ENCODE results near the gene TMEM232. TPM values are rescaled to one million over a fixed set of nuclear protein-coding genes. Genes with fewer than 3 reads are reported as not detected.
"Not testable (repeated sequence)": the region's sequence is repeated elsewhere in the genome, so short reads cannot be mapped to it uniquely, and the experiment has no call there.

TMEM232 gene
- total RNA-seq, 2 experiments from 2014 or later = 1.5 to 2.9 TPM

DNA sequence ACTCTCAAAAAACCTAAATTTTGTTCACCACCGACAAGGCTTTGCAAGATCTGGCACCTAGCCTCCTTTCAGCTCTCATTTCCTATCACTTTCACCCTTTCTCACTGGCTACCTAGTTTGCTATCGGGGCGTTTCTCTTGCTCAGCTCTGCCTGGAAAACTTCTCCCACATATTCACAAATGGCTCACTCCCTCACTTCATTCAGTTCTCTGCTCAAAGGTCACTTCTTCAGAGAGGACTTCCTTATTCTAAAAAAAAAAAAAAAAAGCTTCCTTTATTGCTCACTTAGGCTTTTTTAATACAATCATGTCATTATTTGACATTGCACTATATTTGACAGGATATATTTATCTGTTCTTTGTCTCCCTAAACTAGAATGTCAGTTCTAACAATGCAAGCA, 10.3 kb upstream of the TMEM232 start:
- intact Hi-C loops (cut with micrococcal nuclease; ENCODE audit: unreplicated experiment) = loop anchor here (5.0 to 10.0 kb wide), 2 partner anchors 1042 to 1324 kb away; no protein-coding TSS in a partner anchor
- Histone ChIP-seq H3K4me1 (ENCODE audit: insufficient read depth, low read length, poor library complexity, severe bottlenecking) (peaks cover 16% of the 10 kb centered on the region), H3K79me2 (ENCODE audit: insufficient read depth, low read depth, low read length) (peaks cover 21% of the 10 kb centered on the region), H3K4me2 (ENCODE audit: low read length) (peak overlapping the region; percentile 41), H3K4me3 (ENCODE audit: low read depth, low read length, poor library complexity, severe bottlenecking) (no peak overlapping the region), H3K9me3 (ENCODE audit: low read length) (no peaks in the 10 kb centered on the region), H3K9me2 (ENCODE audit: insufficient read depth, low read length) (no peaks in the 10 kb centered on the region), H3K27ac (ENCODE audit: low read depth, low read length, poor library complexity, severe bottlenecking) (no peak overlapping the region), H3K36me3 (ENCODE audit: insufficient read depth, low read length) (no peaks in the 10 kb centered on the region), H2AFZ (ENCODE audit: low read length) (peak overlapping the region; percentile 67; the same call in 1 of the 2 replicates), H4K20me1 (ENCODE audit: insufficient read depth, low read length) (0 out of 2 replicates have a peak, but pooled peaks cover 3% of the 10 kb centered on the region)
- CTCF ChIA-PET (ENCODE audit: unreplicated experiment) = interaction anchor here (0.8 kb wide), 1 partner anchor 10 kb away, joined by 3 read pairs; the partner anchor contains the start of gene TMEM232
- no TSS peak for BruUV-seq (replicated peaks)
- POLR2A ChIA-PET = interaction anchor here (0.6 to 1.6 kb wide), 3 partner anchors 289 to 1004 kb away, joined by 3 read pairs; no protein-coding TSS in a partner anchor
- DNase-seq (ENCODE audit: low spot score) = no peak
- TF ChIP-seq, protein P1, sequence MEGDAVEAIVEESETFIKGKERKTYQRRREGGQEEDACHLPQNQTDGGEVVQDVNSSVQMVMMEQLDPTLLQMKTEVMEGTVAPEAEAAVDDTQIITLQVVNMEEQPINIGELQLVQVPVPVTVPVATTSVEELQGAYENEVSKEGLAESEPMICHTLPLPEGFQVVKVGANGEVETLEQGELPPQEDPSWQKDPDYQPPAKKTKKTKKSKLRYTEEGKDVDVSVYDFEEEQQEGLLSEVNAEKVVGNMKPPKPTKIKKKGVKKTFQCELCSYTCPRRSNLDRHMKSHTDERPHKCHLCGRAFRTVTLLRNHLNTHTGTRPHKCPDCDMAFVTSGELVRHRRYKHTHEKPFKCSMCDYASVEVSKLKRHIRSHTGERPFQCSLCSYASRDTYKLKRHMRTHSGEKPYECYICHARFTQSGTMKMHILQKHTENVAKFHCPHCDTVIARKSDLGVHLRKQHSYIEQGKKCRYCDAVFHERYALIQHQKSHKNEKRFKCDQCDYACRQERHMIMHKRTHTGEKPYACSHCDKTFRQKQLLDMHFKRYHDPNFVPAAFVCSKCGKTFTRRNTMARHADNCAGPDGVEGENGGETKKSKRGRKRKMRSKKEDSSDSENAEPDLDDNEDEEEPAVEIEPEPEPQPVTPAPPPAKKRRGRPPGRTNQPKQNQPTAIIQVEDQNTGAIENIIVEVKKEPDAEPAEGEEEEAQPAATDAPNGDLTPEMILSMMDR (conservative IDR thresholded peaks at IDR 0.05; ENCODE audit: low read length) = no peak
- TF ChIP-seq EZH2phosphoT487 (IDR thresholded peaks at IDR 0.05; ENCODE audit: borderline replicate concordance, low read depth, low read length) = no peak

DNA sequence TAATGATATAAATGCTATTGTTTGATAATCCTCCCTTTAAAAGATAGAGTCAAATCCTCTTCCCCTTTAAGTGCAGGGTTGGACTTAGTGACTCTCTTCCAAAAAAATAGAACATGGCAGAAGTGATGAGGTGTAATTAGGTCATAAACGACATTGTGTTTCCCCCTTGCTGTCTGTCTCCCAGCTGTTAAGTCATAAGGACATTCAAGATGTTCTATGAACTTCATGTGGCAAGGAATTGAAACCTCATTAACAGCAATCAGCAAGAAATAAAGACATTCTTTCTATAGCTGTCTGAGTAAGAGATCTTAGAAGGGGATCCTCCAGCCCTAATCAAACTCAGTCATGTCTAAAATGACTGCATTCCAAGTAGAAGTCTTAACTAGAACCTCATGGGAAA, 9.1 kb upstream of the TMEM232 start:
- TF ChIP-seq, protein P1 (conservative IDR thresholded peaks at IDR 0.05; ENCODE audit: low read length) = no peak
- TF ChIP-seq EZH2phosphoT487 (IDR thresholded peaks at IDR 0.05; ENCODE audit: borderline replicate concordance, low read depth, low read length) = no peak
- intact Hi-C loops (cut with micrococcal nuclease; ENCODE audit: unreplicated experiment) = loop anchor here (5.0 to 10.0 kb wide), 2 partner anchors 1041 to 1323 kb away; no protein-coding TSS in a partner anchor
- Histone ChIP-seq H3K4me1 (ENCODE audit: insufficient read depth, low read length, poor library complexity, severe bottlenecking) (peaks cover 16% of the 10 kb centered on the region), H4K20me1 (ENCODE audit: insufficient read depth, low read length) (0 out of 2 replicates have a peak, but pooled peaks cover 3% of the 10 kb centered on the region), H3K4me3 (ENCODE audit: low read depth, low read length, poor library complexity, severe bottlenecking) (no peak overlapping the region), H3K4me2 (ENCODE audit: low read length) (no peak overlapping the region), H3K9me3 (ENCODE audit: low read length) (no peaks in the 10 kb centered on the region), H3K79me2 (ENCODE audit: insufficient read depth, low read depth, low read length) (peaks cover 11% of the 10 kb centered on the region), H2AFZ (ENCODE audit: low read length) (no peak overlapping the region), H3K9me2 (ENCODE audit: insufficient read depth, low read length) (no peaks in the 10 kb centered on the region), H3K27ac (ENCODE audit: low read depth, low read length, poor library complexity, severe bottlenecking) (no peak overlapping the region), H3K36me3 (ENCODE audit: insufficient read depth, low read length) (no peaks in the 10 kb centered on the region)
- ChIA-PET POLR2A (interaction anchor here (0.6 kb wide), 1 partner anchor 642 kb away, joined by 3 read pairs; no protein-coding TSS in a partner anchor), CTCF (ENCODE audit: unreplicated experiment) (no interaction called here)
- DNase-seq (ENCODE audit: low spot score) = no peak
- no TSS peak for BruUV-seq (replicated peaks)

DNA sequence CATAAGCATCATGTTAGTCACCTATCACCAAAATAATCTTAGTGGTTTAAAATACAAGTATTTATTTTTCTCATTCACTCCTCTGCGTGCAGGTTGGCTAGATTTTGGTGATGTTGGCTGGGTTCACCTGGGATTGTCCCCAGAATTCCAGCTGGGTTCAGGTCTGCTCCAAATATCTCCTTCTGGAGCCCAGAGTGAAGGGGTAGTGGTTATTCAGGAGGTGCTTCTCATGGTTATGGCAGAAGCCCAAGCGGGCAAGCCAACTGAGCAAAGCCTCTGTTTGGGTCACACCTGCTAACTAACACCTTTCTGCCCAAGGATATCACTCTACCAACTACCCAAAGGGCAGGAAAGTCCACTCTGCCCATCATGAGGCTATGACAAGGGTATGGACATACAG, 7.6 kb upstream of the TMEM232 start:
- H2AFZ ChIP-seq (ENCODE audit: low read length) = no peak overlapping the region
- H3K79me2 ChIP-seq (ENCODE audit: insufficient read depth, low read depth, low read length) = no peaks in the 10 kb centered on the region
- no peak overlapping the region for H3K4me2 ChIP-seq (ENCODE audit: low read length)
- H3K9me2 ChIP-seq (ENCODE audit: insufficient read depth, low read length) = no peaks in the 10 kb centered on the region
- ChIA-PET POLR2A (no interaction called here), CTCF (ENCODE audit: unreplicated experiment) (no interaction called here)
- intact Hi-C loops (cut with micrococcal nuclease; ENCODE audit: unreplicated experiment) = loop anchor here (5.0 to 10.0 kb wide), 2 partner anchors 778 to 1039 kb away; partner anchors contain the start of gene STARD4
- no peak overlapping the region for H3K27ac ChIP-seq (ENCODE audit: low read depth, low read length, poor library complexity, severe bottlenecking)
- H4K20me1 ChIP-seq (ENCODE audit: insufficient read depth, low read length) = no peaks in the 10 kb centered on the region
- H3K36me3 ChIP-seq (ENCODE audit: insufficient read depth, low read length) = no peaks in the 10 kb centered on the region
- H3K4me3 ChIP-seq (ENCODE audit: low read depth, low read length, poor library complexity, severe bottlenecking) = no peak overlapping the region
- peaks cover 8% of the 10 kb centered on the region for H3K4me1 ChIP-seq (ENCODE audit: insufficient read depth, low read length, poor library complexity, severe bottlenecking)
- no peaks in the 10 kb centered on the region for H3K9me3 ChIP-seq (ENCODE audit: low read length)
- TF ChIP-seq, protein P1 (conservative IDR thresholded peaks at IDR 0.05; ENCODE audit: low read length) = no peak
- no peak for TF ChIP-seq EZH2phosphoT487 (IDR thresholded peaks at IDR 0.05; ENCODE audit: borderline replicate concordance, low read depth, low read length)
- DNase-seq (ENCODE audit: low spot score) = no peak
- BruUV-seq (replicated peaks) = no TSS peak

DNA sequence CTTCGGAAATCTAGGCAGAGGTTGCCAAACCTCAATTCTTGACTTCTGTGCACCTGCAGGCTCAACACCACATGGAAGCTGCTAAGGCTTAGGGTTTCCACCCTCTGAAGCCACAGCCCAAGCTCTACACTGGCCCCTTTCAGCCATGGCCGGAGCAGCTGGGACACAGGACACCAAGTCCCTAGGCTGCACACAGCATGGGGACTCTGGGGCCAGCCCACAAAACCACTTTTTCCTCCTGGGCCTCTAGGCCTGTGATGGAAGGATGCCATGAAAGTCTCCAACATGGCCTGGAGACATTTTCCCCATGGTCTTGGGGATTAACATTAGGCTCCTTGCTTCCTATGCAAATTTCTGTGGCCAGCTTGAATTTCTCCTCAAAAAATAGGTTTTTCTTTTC, 5.0 kb upstream of the TMEM232 start:
- H3K4me2 ChIP-seq (ENCODE audit: low read length); H4K20me1 ChIP-seq (ENCODE audit: insufficient read depth, low read length); DNase-seq (ENCODE audit: low spot score); H3K27ac ChIP-seq (ENCODE audit: low read depth, low read length, poor library complexity, severe bottlenecking); H3K79me2 ChIP-seq (ENCODE audit: insufficient read depth, low read depth, low read length); BruUV-seq (replicated peaks); H3K4me3 ChIP-seq (ENCODE audit: low read depth, low read length, poor library complexity, severe bottlenecking); H3K4me1 ChIP-seq (ENCODE audit: insufficient read depth, low read length, poor library complexity, severe bottlenecking); POLR2A ChIA-PET; H3K9me3 ChIP-seq (ENCODE audit: low read length); CTCF ChIA-PET (ENCODE audit: unreplicated experiment); H3K36me3 ChIP-seq (ENCODE audit: insufficient read depth, low read length); H3K9me2 ChIP-seq (ENCODE audit: insufficient read depth, low read length); H2AFZ ChIP-seq (ENCODE audit: low read length): not testable (repeated sequence)
- intact Hi-C loops (cut with micrococcal nuclease; ENCODE audit: unreplicated experiment) = loop anchor here (5.0 to 10.0 kb wide), 2 partner anchors 781 to 1037 kb away; partner anchors contain the start of gene STARD4

All from OCI-LY7 (cell line).